Panc1 (cell line): Measurements from ENCODE around the gene GANAB. TPM values are rescaled to one million over a fixed set of nuclear protein-coding genes. Genes with fewer than 3 reads are reported as not detected.
A peak's percentile ranks its signal among the peaks of the same experiment; 100 is the strongest.

ENCODE experiments used
- ATAC-seq: fragments of 200-7000 bp; cut with Tn5 transposase; 2 replicates; pipeline ENCODE4 v1.9.1; 2020; ENCODE audit warnings: mild to moderate bottlenecking, moderate library complexity
- BruUV-seq: library from RNA; stranded (reverse); fragments of 400-500 nt; replicated peaks from 2 replicates; lab custom pipeline; 2021; lab: Mats Ljungman, UMichigan
- CTCF ChIA-PET: fragments of 300-600 bp; sonication (Branson Sonifier 250); formaldehyde crosslinking; loops from one replicate; lab custom pipeline; 2022; ENCODE audit warnings: antibody characterized with exemption; lab: Charles Lee
- POLR2A ChIA-PET: fragments of 300-600 bp; sonication (Branson Sonifier 250); formaldehyde crosslinking; loops from one replicate; lab custom pipeline; 2022; ENCODE audit warnings: antibody characterized with exemption; lab: Charles Lee
- DNase-seq: peaks from one replicate; pipeline ENCODE4 v3.0.0-alpha.2; 2010; ENCODE audit warnings: low read depth, low spot score
- H3K27ac ChIP-seq: 2 replicates; pipeline ENCODE4 v1.5.1; 2011; ENCODE audit warnings: mild to moderate bottlenecking, low read length, inconsistent platforms
- H3K27me3 ChIP-seq: fragments of 200-500 bp; sonication (Bioruptor generic); 2 replicates; pipeline ENCODE4 v1.6.0; 2014; ENCODE audit warnings: low read length, inconsistent platforms; ENCODE audit not compliant: control insufficient read depth, insufficient read depth
- H3K36me3 ChIP-seq: fragments of 200-500 bp; sonication (Bioruptor generic); 2 replicates; pipeline ENCODE4 v1.5.1; 2014; ENCODE audit warnings: inconsistent platforms, mild to moderate bottlenecking, low read length, moderate library complexity; ENCODE audit not compliant: control insufficient read depth, insufficient read depth
- H3K4me1 ChIP-seq: 2 replicates; pipeline ENCODE4 v1.5.1; 2011; ENCODE audit warnings: inconsistent platforms, mild to moderate bottlenecking, low read length, moderate library complexity; ENCODE audit not compliant: control insufficient read depth, insufficient read depth
- H3K4me3 ChIP-seq, 2 experiments: 2 replicates each; pipeline ENCODE4 v1.5.1; 2011 to 2012; ENCODE audit warnings: low read depth in 2 of 2, low read length in 2 of 2, mild to moderate bottlenecking in 2 of 2, inconsistent platforms in 1 of 2, moderate library complexity in 1 of 2
- H3K9me3 ChIP-seq: fragments of 200-500 bp; sonication (Bioruptor generic); 2 replicates; pipeline ENCODE4 v1.5.1; 2014; ENCODE audit warnings: low read depth, mild to moderate bottlenecking, inconsistent platforms, low read length, moderate library complexity; ENCODE audit not compliant: control insufficient read depth, insufficient read depth
- POLR2AphosphoS5 ChIP-seq: IDR thresholded peaks from 2 replicates; pipeline ENCODE4 v1.6.1; 2012; ENCODE audit warnings: mild to moderate bottlenecking, low read depth, low read length, moderate library complexity
- REST ChIP-seq, 2 experiments: IDR thresholded peaks; 2 replicates each; pipeline ENCODE4 v1.6.1; 2011 to 2012; ENCODE audit warnings: low read depth in 2 of 2, control low read depth in 1 of 2, low read length in 1 of 2, mild to moderate bottlenecking in 1 of 2, moderate library complexity in 1 of 2; ENCODE audit not compliant: insufficient read depth in 1 of 2
- SIN3A ChIP-seq: IDR thresholded peaks from 2 replicates; pipeline ENCODE4 v1.6.1; 2012; ENCODE audit warnings: low read depth, mild to moderate bottlenecking, low read length, moderate library complexity, borderline replicate concordance; ENCODE audit not compliant: insufficient read depth
- TCF7L2 ChIP-seq: IDR thresholded peaks from 2 replicates; pipeline ENCODE4 v1.6.1; 2011; ENCODE audit warnings: mild to moderate bottlenecking, low read depth, low read length, inconsistent platforms
- in situ Hi-C: cut with HindIII; loops from 2 replicates; pipeline ENCODE4 v1.10.0; 2016; ENCODE audit warnings: low sequenced_read_pairs, low pct_unique_long_range_greater_than_20kb
- intact Hi-C: fragments of 100-400 bp; cut with micrococcal nuclease; formaldehyde crosslinking; loops from one replicate; pipeline ENCODE4 v1.10.0; 2022; ENCODE audit not compliant: unreplicated experiment
- total RNA-seq: library from RNA; stranded (reverse); gene quantifications from one replicate; pipeline ENCODE4 v1.2.1, GENCODE V29; 2021; ENCODE audit not compliant: unreplicated experiment
- TF ChIP-seq, protein P1 (sequence below): fragments of 450-650 bp; IDR thresholded peaks from 2 replicates; pipeline ENCODE4 v1.5.1; 2017; ENCODE audit warnings: mild to moderate bottlenecking

The GANAB gene
- total RNA-seq, 1 experiment from 2014 or later, result 415 TPM

GRCh38 chr11:62671236-62671607 is 24.8 kb upstream of the GANAB start:
- ChIA-PET CTCF (interaction anchor here (0.6 kb wide), 1 partner anchor 107 kb away, joined by 5 read pairs; no protein-coding TSS in a partner anchor), POLR2A (interaction anchor here (0.7 kb wide), 1 partner anchor 288 kb away, joined by 3 read pairs; no protein-coding TSS in a partner anchor)
- intact Hi-C loops, result no loop called here
- DNase-seq (no peak), ATAC-seq (peak; percentile 29)
- Histone ChIP-seq H3K9me3 (no peaks in the 10 kb centered on the region), H3K27ac (peak overlapping the region; percentile 93), H3K4me1 (peaks cover 33% of the 10 kb centered on the region), H3K36me3 (peaks cover 2% of the 10 kb centered on the region; the same call in 1 of the 2 replicates), H3K27me3 (no peaks in the 10 kb centered on the region), H3K4me3 (peak overlapping the region; percentile 78 to 89)
- TF ChIP-seq SIN3A (0 out of 2 replicates have a peak, but pooled peaks have one; percentile 35), REST (IDR thresholded peaks at IDR 0.05; ENCODE audit: insufficient read depth in 1 of 2, low read depth in 2 of 2, low read length in 1 of 2) (no peak), TCF7L2 (no peak), POLR2AphosphoS5 (no peak)
- TF ChIP-seq, protein P1, sequence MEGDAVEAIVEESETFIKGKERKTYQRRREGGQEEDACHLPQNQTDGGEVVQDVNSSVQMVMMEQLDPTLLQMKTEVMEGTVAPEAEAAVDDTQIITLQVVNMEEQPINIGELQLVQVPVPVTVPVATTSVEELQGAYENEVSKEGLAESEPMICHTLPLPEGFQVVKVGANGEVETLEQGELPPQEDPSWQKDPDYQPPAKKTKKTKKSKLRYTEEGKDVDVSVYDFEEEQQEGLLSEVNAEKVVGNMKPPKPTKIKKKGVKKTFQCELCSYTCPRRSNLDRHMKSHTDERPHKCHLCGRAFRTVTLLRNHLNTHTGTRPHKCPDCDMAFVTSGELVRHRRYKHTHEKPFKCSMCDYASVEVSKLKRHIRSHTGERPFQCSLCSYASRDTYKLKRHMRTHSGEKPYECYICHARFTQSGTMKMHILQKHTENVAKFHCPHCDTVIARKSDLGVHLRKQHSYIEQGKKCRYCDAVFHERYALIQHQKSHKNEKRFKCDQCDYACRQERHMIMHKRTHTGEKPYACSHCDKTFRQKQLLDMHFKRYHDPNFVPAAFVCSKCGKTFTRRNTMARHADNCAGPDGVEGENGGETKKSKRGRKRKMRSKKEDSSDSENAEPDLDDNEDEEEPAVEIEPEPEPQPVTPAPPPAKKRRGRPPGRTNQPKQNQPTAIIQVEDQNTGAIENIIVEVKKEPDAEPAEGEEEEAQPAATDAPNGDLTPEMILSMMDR, result no peak
- no TSS peak for BruUV-seq
- in situ Hi-C loops, result no loop called here

DNA sequence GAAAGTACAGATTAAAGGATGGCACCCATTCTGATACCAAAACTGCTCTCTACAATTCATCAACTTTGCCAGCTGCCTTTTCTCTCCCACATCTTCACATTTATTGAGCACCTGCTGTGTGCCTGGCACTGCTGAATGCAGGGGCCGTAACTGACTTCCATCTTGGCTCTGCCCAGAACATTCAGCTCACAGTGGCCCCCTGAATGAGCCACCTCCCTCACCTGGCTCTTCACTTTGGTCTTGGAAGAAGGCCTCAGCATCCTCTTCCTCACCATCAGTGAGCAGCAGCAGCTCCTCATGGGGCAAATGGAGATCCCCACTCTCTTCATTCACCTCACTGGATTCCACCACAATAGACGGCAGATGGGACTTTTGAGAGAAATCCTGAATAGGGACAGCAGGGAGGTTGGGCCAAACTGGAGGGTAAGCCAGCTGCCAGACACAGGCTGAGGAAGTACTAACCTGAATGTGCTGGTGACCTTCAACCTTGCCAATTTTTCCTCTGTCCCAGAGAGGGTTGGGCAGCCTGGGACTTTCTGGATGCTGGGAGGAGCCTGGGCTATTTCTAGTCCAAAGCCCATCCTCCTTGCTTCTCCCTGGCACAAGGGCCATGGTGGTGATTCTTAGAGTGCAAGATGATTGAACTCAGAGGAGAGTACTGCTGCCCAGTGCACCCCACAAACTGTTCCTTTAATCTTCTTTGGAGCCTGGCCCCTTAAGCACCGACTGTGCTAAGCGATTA is 23.2 kb upstream of the GANAB start:
- no peak for TF ChIP-seq SIN3A
- Histone ChIP-seq H3K4me3 (peak overlapping the region; percentile 78 to 89), H3K9me3 (no peaks in the 10 kb centered on the region), H3K4me1 (peaks cover 33% of the 10 kb centered on the region), H3K36me3 (peaks cover 3% of the 10 kb centered on the region; the same call in 1 of the 2 replicates), H3K27me3 (no peaks in the 10 kb centered on the region), H3K27ac (peak overlapping the region; percentile 82)
- intact Hi-C loops, result no loop called here
- in situ Hi-C loops, result no loop called here
- ChIA-PET POLR2A (interaction anchor here (0.6 to 0.7 kb wide), 5 partner anchors 18 to 695 kb away, joined by 3 to 6 read pairs (median 4); partner anchors contain the start of gene POLR2G), CTCF (no interaction called here)
- ATAC-seq (peak; percentile 7), DNase-seq (no peak)
- BruUV-seq, result no TSS peak

GRCh38 chr11:62667460-62667859 is 21.0 kb upstream of the GANAB start:
- H3K4me3 ChIP-seq, result peak overlapping the region in 1 of 2 experiments; percentile 94; a peak in 3 of 4 replicates
- peaks cover 6% of the 10 kb centered on the region for H3K36me3 ChIP-seq
- in situ Hi-C loops (no loop called here), intact Hi-C loops (no loop called here)
- no peak for DNase-seq
- peak overlapping the region; percentile 99 for H3K27ac ChIP-seq
- ChIA-PET CTCF (no interaction called here), POLR2A (interaction anchor here (0.5 to 2.1 kb wide), 3 partner anchors 8 to 66 kb away, joined by 3 to 4 read pairs (median 3); partner anchors contain the start of gene MTA2)
- H3K4me1 ChIP-seq, result peaks cover 25% of the 10 kb centered on the region
- H3K9me3 ChIP-seq, result no peaks in the 10 kb centered on the region
- TF ChIP-seq POLR2AphosphoS5, result 0 out of 2 replicates have a peak, but pooled peaks have one; percentile 15
- no peak for TF ChIP-seq SIN3A
- BruUV-seq, result no TSS peak
- no peaks in the 10 kb centered on the region for H3K27me3 ChIP-seq
- no peak for ATAC-seq
